BE2C (cell line): ENCODE measurements around the gene SLC44A5.
"Not testable (repeated sequence)": the region's sequence is repeated elsewhere in the genome, so short reads cannot be mapped to it uniquely, and the experiment has no call there.

Experiments used
- DNase-seq: peaks from one replicate; pipeline ENCODE4 v3.0.0-alpha.2; 2020
- H3K27me3 ChIP-seq: fragments of 250-450 bp; sonication (Bioruptor Pico); 2 replicates; pipeline ENCODE4 v1.5.1; 2020; ENCODE audit warnings: mild to moderate bottlenecking
- H3K36me3 ChIP-seq: fragments of 250-450 bp; sonication (Bioruptor Pico); 2 replicates; pipeline ENCODE4 v1.5.1; 2020; ENCODE audit warnings: mild to moderate bottlenecking
- H3K4me1 ChIP-seq: fragments of 250-450 bp; sonication (Bioruptor Pico); 2 replicates; pipeline ENCODE4 v1.5.1; 2020
- H3K4me3 ChIP-seq: 2 replicates; pipeline ENCODE4 v1.5.1; 2011; ENCODE audit warnings: low read depth, low read length
- H3K9me3 ChIP-seq: fragments of 250-450 bp; sonication (Bioruptor Pico); 2 replicates; pipeline ENCODE4 v1.5.1; 2020
- CTCF ChIP-seq: IDR thresholded peaks from 2 replicates; pipeline ENCODE4 v1.5.1; 2012; ENCODE audit warnings: mild to moderate bottlenecking, low read depth, low read length

SLC44A5 gene

GRCh38 chr1:75482951-75483350 lies 128.0 kb downstream of the SLC44A5 start:
- DNase-seq, result no peak
- Histone ChIP-seq H3K4me3 (no peak overlapping the region), H3K4me1 (no peaks in the 10 kb centered on the region), H3K36me3 (no peaks in the 10 kb centered on the region), H3K9me3 (no peaks in the 10 kb centered on the region), H3K27me3 (no peaks in the 10 kb centered on the region)
- TF ChIP-seq CTCF, result no peak

GRCh38 chr1:75476486-75476885 lies 134.4 kb downstream of the SLC44A5 start:
- H3K9me3 ChIP-seq, H3K36me3 ChIP-seq, H3K27me3 ChIP-seq, H3K4me3 ChIP-seq, DNase-seq, H3K4me1 ChIP-seq: not testable (repeated sequence)

GRCh38 chr1:75475696-75476095 lies 135.2 kb downstream of the SLC44A5 start:
- H3K27me3 ChIP-seq, result no peaks in the 10 kb centered on the region
- H3K9me3 ChIP-seq, result no peaks in the 10 kb centered on the region
- DNase-seq, result no peak
- no peak overlapping the region for H3K4me3 ChIP-seq
- H3K4me1 ChIP-seq, result no peaks in the 10 kb centered on the region
- no peaks in the 10 kb centered on the region for H3K36me3 ChIP-seq
- TF ChIP-seq CTCF, result no peak

GRCh38 chr1:75472971-75473603 lies 137.8 kb downstream of the SLC44A5 start:
- no peak for DNase-seq
- Histone ChIP-seq H3K4me1 (no peaks in the 10 kb centered on the region), H3K9me3 (no peaks in the 10 kb centered on the region), H3K36me3 (no peaks in the 10 kb centered on the region), H3K27me3 (no peaks in the 10 kb centered on the region), H3K4me3 (no peak overlapping the region)
- no peak for TF ChIP-seq CTCF

DNA sequence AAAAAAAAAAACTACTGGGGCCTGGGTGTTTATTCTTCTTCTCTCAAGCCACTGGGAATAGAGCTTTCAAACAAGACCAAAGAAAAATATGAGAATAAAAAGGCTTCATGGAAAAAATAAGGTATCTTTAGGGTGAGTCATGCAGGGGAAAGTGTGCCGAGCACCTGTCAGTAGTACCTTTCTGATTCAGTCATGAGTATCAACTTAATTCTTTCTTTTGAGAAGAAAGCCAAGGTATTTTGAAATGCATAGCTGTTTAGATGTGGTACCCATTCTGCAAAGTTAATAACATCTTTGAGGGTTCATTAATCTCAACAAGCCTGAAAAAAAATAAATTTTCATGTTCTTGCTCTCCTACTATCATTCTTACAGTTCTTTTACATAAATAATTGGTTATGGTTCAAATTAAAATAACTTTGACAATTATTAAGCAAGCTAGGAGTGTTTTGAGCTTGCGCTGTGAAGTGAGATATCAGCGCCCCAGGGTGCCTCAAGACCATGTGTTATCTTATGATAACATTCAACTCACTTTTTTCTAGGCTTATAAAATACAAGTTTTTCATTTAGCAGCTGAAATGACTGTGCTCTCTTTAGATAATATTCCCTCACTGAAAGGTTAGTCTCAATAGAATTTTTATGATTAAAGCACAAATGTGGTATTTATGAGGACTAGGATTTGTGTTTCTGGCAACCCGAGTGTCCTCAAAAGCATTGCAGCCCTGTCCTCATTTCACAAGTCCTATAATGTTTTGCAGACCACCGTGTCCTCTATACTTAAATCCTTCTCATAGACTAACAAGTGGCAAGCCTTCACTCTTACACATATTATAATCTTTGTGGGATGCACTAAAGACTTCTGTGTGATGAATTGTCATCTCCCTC lies 138.6 kb downstream of the SLC44A5 start:
- Histone ChIP-seq H3K36me3 (no peaks in the 10 kb centered on the region), H3K27me3 (no peaks in the 10 kb centered on the region), H3K4me1 (no peaks in the 10 kb centered on the region), H3K9me3 (no peaks in the 10 kb centered on the region), H3K4me3 (no peak overlapping the region)
- DNase-seq, result no peak
- no peak for TF ChIP-seq CTCF

DNA sequence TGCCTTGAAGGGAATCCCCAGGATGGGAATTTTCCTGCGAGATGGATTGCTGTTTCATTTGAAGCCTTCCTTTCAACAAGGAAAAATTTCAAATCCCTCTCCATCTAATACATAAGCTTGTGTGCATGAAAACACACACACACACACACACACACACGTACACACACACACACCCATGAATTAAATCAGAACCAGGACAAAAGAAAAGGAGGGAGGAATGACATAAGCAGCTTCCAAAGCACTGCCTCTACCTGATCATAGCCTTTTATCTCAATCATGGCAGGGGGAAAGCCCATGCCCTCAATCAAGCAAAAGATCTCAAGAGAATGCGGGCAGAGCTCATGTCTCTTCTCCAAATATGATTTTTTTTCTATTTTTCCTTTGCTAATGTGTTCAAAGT lies 139.7 kb downstream of the SLC44A5 start:
- H3K27me3 ChIP-seq, result no peaks in the 10 kb centered on the region
- H3K9me3 ChIP-seq, result no peaks in the 10 kb centered on the region
- H3K36me3 ChIP-seq, result no peaks in the 10 kb centered on the region
- DNase-seq, result no peak
- H3K4me1 ChIP-seq, result no peaks in the 10 kb centered on the region
- TF ChIP-seq CTCF, result no peak
- H3K4me3 ChIP-seq, result no peak overlapping the region
